NT2/D1 (cell line): ENCODE measurements around the gene SLC9A3.

ENCODE experiments used
- YY1 ChIP-seq: IDR thresholded peaks from 2 replicates; pipeline ENCODE4 v1.6.1; 2011; ENCODE audit not compliant: insufficient read length, insufficient read depth
- ZNF274 ChIP-seq: IDR thresholded peaks from 2 replicates; pipeline ENCODE4 v1.6.1; 2011; ENCODE audit warnings: mild to moderate bottlenecking, low read depth, low read length

GRCh38 chr5:465591-466403, 58.5 kb downstream of the SLC9A3 start:
- no peak for TF ChIP-seq ZNF274
- no peak for TF ChIP-seq YY1
